A549 (cell line): ENCODE data around the gene KCNA10. TPM values are rescaled to one million over a fixed set of nuclear protein-coding genes. Genes with fewer than 3 reads are reported as not detected.

Experiments
- ATAC-seq, 2 experiments: fragments of 200-7000 bp in 1 of 2; fragments of >200 bp in 1 of 2; cut with Nextera tagmentation in 1 of 2; cut with Tn5 transposase in 1 of 2; 3 replicates each; pipeline versions ENCODE4 v1.8.0 to v1.9.1; 2018 to 2020; ENCODE audit warnings: mild to moderate bottlenecking in 1 of 2, moderate library complexity in 1 of 2
- CTCF ChIA-PET: fragments of 300-600 bp; sonication (Branson Sonifier 250); formaldehyde crosslinking; extraction: SDS; loops from one replicate; lab custom pipeline; 2021; ENCODE audit warnings: antibody characterized with exemption, inconsistent platforms; lab: Yijun Ruan, JAX
- POLR2A ChIA-PET: fragments of 350-600 bp; formaldehyde crosslinking; extraction: SDS; loops from one replicate; lab custom pipeline; 2021; ENCODE audit warnings: antibody characterized with exemption, inconsistent platforms; lab: Yijun Ruan, JAX
- DNase-seq, 2 experiments: peaks; one replicate each; pipeline versions ENCODE4 v3.0.0 to v3.0.0-alpha.2; 2011 to 2016; ENCODE audit warnings: low read depth in 1 of 2, low spot score in 1 of 2
- FAIRE-seq: peaks from 2 replicates; lab custom pipeline; 2011; peaks lifted over from hg19 to GRCh38; lab: Jason Lieb, UNC
- H3K27ac ChIP-seq, 2 experiments: fragments of >200 bp; sonication (Bioruptor Twin); formaldehyde crosslinking; 3 replicates each; pipeline ENCODE4 v1.5.1; 2016 to 2017
- H3K4me1 ChIP-seq: fragments of >200 bp; sonication (Bioruptor Twin); formaldehyde crosslinking; 3 replicates; pipeline ENCODE4 v1.6.1; 2016
- H3K4me2 ChIP-seq: fragments of >200 bp; sonication (Bioruptor Twin); formaldehyde crosslinking; 3 replicates; pipeline ENCODE4 v1.6.1; 2016
- H3K4me3 ChIP-seq: fragments of >200 bp; sonication (Bioruptor Twin); formaldehyde crosslinking; 3 replicates; pipeline ENCODE4 v1.5.1; 2016
- H3K9me3 ChIP-seq: fragments of >200 bp; sonication (Bioruptor Twin); formaldehyde crosslinking; 3 replicates; pipeline ENCODE4 v1.6.1; 2016
- BHLHE40 ChIP-seq: IDR thresholded peaks from 2 replicates; pipeline ENCODE4 v1.6.1; 2012; ENCODE audit warnings: low read depth, low read length, inconsistent platforms
- CBX8 ChIP-seq: fragments of 200-600 bp; sonication (generic); IDR thresholded peaks from 2 replicates; pipeline ENCODE4 v1.6.1; 2016
- E2F6 ChIP-seq: IDR thresholded peaks from 2 replicates; pipeline ENCODE4 v1.6.1; 2012; ENCODE audit warnings: low read depth, borderline replicate concordance
- EP300 ChIP-seq, 2 experiments: fragments of >200 bp; sonication (Bioruptor Twin); formaldehyde crosslinking; IDR thresholded peaks; 2 replicates in 1 of 2; 3 replicates in 1 of 2; pipeline ENCODE4 v1.6.1; 2016 to 2017
- FOSB ChIP-seq: fragments of 250-450 bp; sonication (Bioruptor Pico); IDR thresholded peaks from 2 replicates; pipeline ENCODE4 v1.5.0; 2020; ENCODE audit warnings: mild to moderate bottlenecking, moderate library complexity
- FOXS1 ChIP-seq: fragments of 250-450 bp; sonication (Bioruptor Pico); IDR thresholded peaks from 2 replicates; pipeline ENCODE4 v1.5.0; 2020; ENCODE audit warnings: mild to moderate bottlenecking, moderate library complexity
- HES2 ChIP-seq: fragments of >200 bp; sonication (Bioruptor Twin); formaldehyde crosslinking; IDR thresholded peaks from 2 replicates; pipeline ENCODE4 v1.6.1; 2016
- HOXA7 ChIP-seq: fragments of 250-450 bp; sonication (Bioruptor Pico); IDR thresholded peaks from 2 replicates; pipeline ENCODE4 v1.5.0; 2020; ENCODE audit warnings: mild to moderate bottlenecking, moderate library complexity
- HOXB5 ChIP-seq: fragments of 250-450 bp; sonication (Bioruptor Pico); IDR thresholded peaks from 2 replicates; pipeline ENCODE4 v1.5.0; 2020; ENCODE audit warnings: mild to moderate bottlenecking, moderate library complexity
- NPAS2 ChIP-seq: fragments of 250-450 bp; sonication (Bioruptor Pico); IDR thresholded peaks from 2 replicates; pipeline ENCODE4 v1.8.0; 2022; ENCODE audit warnings: mild to moderate bottlenecking, moderate library complexity, borderline replicate concordance
- NR3C1 ChIP-seq: fragments of >200 bp; sonication (Bioruptor Twin); formaldehyde crosslinking; IDR thresholded peaks from 3 replicates; pipeline ENCODE4 v1.6.1; 2017
- PBX3 ChIP-seq: IDR thresholded peaks from 2 replicates; pipeline ENCODE4 v1.6.1; 2012
- PHF8 ChIP-seq: fragments of 200-600 bp; sonication (generic); IDR thresholded peaks from 2 replicates; pipeline ENCODE4 v1.6.1; 2016; ENCODE audit warnings: low read depth, mild to moderate bottlenecking, antibody characterized with exemption, moderate library complexity, borderline replicate concordance
- POLR2A ChIP-seq: IDR thresholded peaks from 2 replicates; pipeline ENCODE4 v1.6.1; 2012; ENCODE audit warnings: mild to moderate bottlenecking, low read length
- REST ChIP-seq: fragments of 200-600 bp; sonication (generic); IDR thresholded peaks from 2 replicates; pipeline ENCODE4 v1.6.1; 2016; ENCODE audit warnings: antibody characterized with exemption, mild to moderate bottlenecking, moderate library complexity
- RNF2 ChIP-seq: fragments of 200-600 bp; sonication (generic); IDR thresholded peaks from 2 replicates; pipeline ENCODE4 v1.6.1; 2016; ENCODE audit warnings: low read depth, mild to moderate bottlenecking, antibody characterized with exemption, moderate library complexity, borderline replicate concordance
- SMC3 ChIP-seq: fragments of >200 bp; sonication (Bioruptor Twin); formaldehyde crosslinking; IDR thresholded peaks from 3 replicates; pipeline ENCODE4 v1.6.1; 2018; ENCODE audit warnings: inconsistent platforms
- TFCP2L1 ChIP-seq: fragments of 250-450 bp; sonication (Bioruptor Pico); IDR thresholded peaks from 2 replicates; pipeline ENCODE4 v1.5.0; 2021; ENCODE audit warnings: mild to moderate bottlenecking
- TP53 ChIP-seq: fragments of 250-450 bp; sonication (Bioruptor Pico); IDR thresholded peaks from 2 replicates; pipeline ENCODE4 v1.5.0; 2021; ENCODE audit warnings: mild to moderate bottlenecking, moderate library complexity
- ZNF302 ChIP-seq: fragments of 250-450 bp; sonication (Bioruptor Pico); IDR thresholded peaks from 2 replicates; pipeline ENCODE4 v1.9.0; 2021; ENCODE audit warnings: inconsistent platforms, mild to moderate bottlenecking, moderate library complexity
- WGBS: methylation state at CpG from one replicate; pipeline ENCODE4 v1.1.6; 2017; ENCODE audit errors: missing lambda C conversion rate; 5-methylcytosine and 5-hydroxymethylcytosine counted together
- polyA plus RNA-seq, 4 experiments: library from polyadenylated mRNA; depleted of rRNA in 3 of 4; stranded (reverse); fragments of >200 nt; fragmentation: RNase III in 1 of 4; extraction: RNeasy Plus Mini Kit Qiagen cat#74134 plus additional on column Dnase treatment in 1 of 4; gene quantifications; 2 replicates in 3 of 4; 3 replicates in 1 of 4; pipeline ENCODE4 v1.2.3, GENCODE V29; 2011 to 2017
- TF ChIP-seq, protein P1 (sequence below): fragments of 450-650 bp; IDR thresholded peaks from 2 replicates; pipeline ENCODE4 v1.6.1; 2014; ENCODE audit warnings: antibody characterized with exemption
- TF ChIP-seq, protein P2 (sequence below): fragments of >200 bp; sonication (Bioruptor Twin); formaldehyde crosslinking; IDR thresholded peaks from 3 replicates; pipeline ENCODE4 v1.6.1; 2016

The KCNA10 gene
- polyA plus RNA-seq, 2 of the 4 experiments (the other 2 are of a cell fraction): not detected

DNA sequence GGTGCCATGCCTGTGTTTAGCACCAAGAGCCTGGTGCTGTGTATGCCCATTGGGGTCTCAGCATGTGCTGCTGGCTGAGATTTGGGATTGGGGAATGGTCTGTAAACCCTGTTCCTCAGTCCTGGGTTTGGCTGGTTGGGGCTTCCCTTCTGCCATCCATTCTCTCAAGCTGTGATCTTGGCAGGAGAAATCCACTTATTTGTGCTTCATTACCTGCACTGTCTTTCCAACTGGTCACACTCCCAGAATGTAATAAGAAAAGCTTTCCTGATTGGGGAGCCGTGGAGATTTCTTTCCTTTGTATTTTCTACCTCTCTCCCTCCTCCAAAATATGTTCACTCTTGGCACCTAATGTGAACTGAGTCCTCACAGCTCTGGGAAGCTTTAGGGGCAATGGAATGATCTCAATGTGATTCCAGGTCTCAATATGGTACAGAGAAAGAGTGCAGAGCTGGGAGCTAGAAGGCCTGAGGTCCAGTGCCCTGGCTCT is 23.0 kb upstream of the KCNA10 start:
- H3K4me3 ChIP-seq: no peak overlapping the region
- TF ChIP-seq BHLHE40 (no peak), NR3C1 (no peak), PBX3 (no peak), PHF8 (no peak), RNF2 (no peak), SMC3 (no peak), REST (no peak), HES2 (no peak)
- TF ChIP-seq, protein P1, sequence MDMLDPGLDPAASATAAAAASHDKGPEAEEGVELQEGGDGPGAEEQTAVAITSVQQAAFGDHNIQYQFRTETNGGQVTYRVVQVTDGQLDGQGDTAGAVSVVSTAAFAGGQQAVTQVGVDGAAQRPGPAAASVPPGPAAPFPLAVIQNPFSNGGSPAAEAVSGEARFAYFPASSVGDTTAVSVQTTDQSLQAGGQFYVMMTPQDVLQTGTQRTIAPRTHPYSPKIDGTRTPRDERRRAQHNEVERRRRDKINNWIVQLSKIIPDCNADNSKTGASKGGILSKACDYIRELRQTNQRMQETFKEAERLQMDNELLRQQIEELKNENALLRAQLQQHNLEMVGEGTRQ: no peak
- FAIRE-seq: no peak
- H3K9me3 ChIP-seq: no peaks in the 10 kb centered on the region
- no peak for ATAC-seq
- ChIA-PET CTCF (interaction anchor here (0.9 to 1.6 kb wide), 6 partner anchors 14 to 75 kb away, joined by 3 to 4 read pairs (median 3); no protein-coding TSS in a partner anchor), POLR2A (no interaction called here)
- H3K27ac ChIP-seq: no peak overlapping the region
- no peaks in the 10 kb centered on the region for H3K4me1 ChIP-seq
- 0% methylated on average over 1 of the region's 1 CpG for WGBS
- H3K4me2 ChIP-seq: no peak overlapping the region
- no peak for DNase-seq

GRCh38 chr1:110540891-110541685 is 22.1 kb upstream of the KCNA10 start:
- no peak overlapping the region for H3K27ac ChIP-seq
- ChIA-PET POLR2A (no interaction called here), CTCF (interaction anchor here (1.0 to 1.6 kb wide), 3 partner anchors 19 to 76 kb away, joined by 3 read pairs; no protein-coding TSS in a partner anchor)
- DNase-seq (no peak), FAIRE-seq (no peak), ATAC-seq (no peak)
- TF ChIP-seq, protein P2, sequence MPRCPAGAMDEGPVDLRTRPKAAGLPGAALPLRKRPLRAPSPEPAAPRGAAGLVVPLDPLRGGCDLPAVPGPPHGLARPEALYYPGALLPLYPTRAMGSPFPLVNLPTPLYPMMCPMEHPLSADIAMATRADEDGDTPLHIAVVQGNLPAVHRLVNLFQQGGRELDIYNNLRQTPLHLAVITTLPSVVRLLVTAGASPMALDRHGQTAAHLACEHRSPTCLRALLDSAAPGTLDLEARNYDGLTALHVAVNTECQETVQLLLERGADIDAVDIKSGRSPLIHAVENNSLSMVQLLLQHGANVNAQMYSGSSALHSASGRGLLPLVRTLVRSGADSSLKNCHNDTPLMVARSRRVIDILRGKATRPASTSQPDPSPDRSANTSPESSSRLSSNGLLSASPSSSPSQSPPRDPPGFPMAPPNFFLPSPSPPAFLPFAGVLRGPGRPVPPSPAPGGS: no peak
- TF ChIP-seq EP300 (IDR thresholded peaks at IDR 0.05) (no peak), ZNF302 (CRISPR knock-in tag) (no peak)
- H3K4me1 ChIP-seq: no peaks in the 10 kb centered on the region
- no peak overlapping the region for H3K4me2 ChIP-seq
- no peaks in the 10 kb centered on the region for H3K9me3 ChIP-seq
- H3K4me3 ChIP-seq: no peak overlapping the region
- WGBS: 2% methylated on average over 7 of the region's 7 CpGs

- Histone ChIP-seq H3K4me3 (no peak overlapping the region), H3K27ac (no peak overlapping the region), H3K9me3 (no peaks in the 10 kb centered on the region), H3K4me1 (no peaks in the 10 kb centered on the region), H3K4me2 (no peak overlapping the region)
- WGBS: 10% methylated on average over 6 of the region's 8 CpGs
- CTCF ChIA-PET: interaction anchor here (0.7 to 1.0 kb wide), 2 partner anchors 10 to 423 kb away, joined by 3 to 5 read pairs; no protein-coding TSS in a partner anchor
- POLR2A ChIA-PET: no interaction called here
- FAIRE-seq: no peak
- no peak for ATAC-seq
- no peak for DNase-seq
- TF ChIP-seq TP53 (CRISPR knock-in tag) (no peak), POLR2A (no peak), FOSB (no peak), CBX8 (no peak), NPAS2 (CRISPR knock-in tag) (no peak), EP300 (IDR thresholded peaks at IDR 0.05) (no peak), TFCP2L1 (CRISPR knock-in tag) (no peak), FOXS1 (CRISPR knock-in tag) (no peak), HOXB5 (CRISPR knock-in tag) (no peak), HOXA7 (CRISPR knock-in tag) (no peak), E2F6 (no peak)
Measured at GRCh38 chr1:110538921-110539320, 19.9 kb upstream of the KCNA10 start.
